Muscle of leg (tissue), 11 donors: Measurements from ENCODE around the gene ARAP1. TPM values are rescaled to one million over a fixed set of nuclear protein-coding genes. Genes with fewer than 3 reads are reported as not detected.
A peak's percentile ranks its signal among the peaks of the same experiment; 100 is the strongest.

ENCODE experiments used
- DNase-seq: peaks from one replicate; pipeline ENCODE4 v3.0.0; 2013
- H3K27ac ChIP-seq: one replicate; pipeline ENCODE4 v1.5.1; 2013; ENCODE audit warnings: mild to moderate bottlenecking, low read length, control low read depth
- H3K27me3 ChIP-seq: one replicate; pipeline ENCODE4 v1.6.1; 2013; ENCODE audit warnings: low read length; ENCODE audit not compliant: control insufficient read depth, insufficient read depth
- H3K36me3 ChIP-seq: one replicate; pipeline ENCODE4 v1.6.1; 2013; ENCODE audit warnings: low read length; ENCODE audit not compliant: control insufficient read depth, insufficient read depth
- H3K4me1 ChIP-seq: one replicate; pipeline ENCODE4 v1.6.1; 2013; ENCODE audit warnings: low read length; ENCODE audit not compliant: control insufficient read depth, insufficient read depth
- H3K4me3 ChIP-seq: one replicate; pipeline ENCODE4 v1.5.1; 2013; ENCODE audit warnings: low read length, control low read depth
- H3K9me3 ChIP-seq: replicated peaks from 2 replicates; pipeline ENCODE4 v1.6.1; 2013; ENCODE audit warnings: low read depth, low read length; ENCODE audit not compliant: control insufficient read depth
- WGBS: methylation state at CpG from one replicate; pipeline ENCODE4 v1.1.5; 2013; ENCODE audit warnings: missing lambda C conversion rate; ENCODE audit not compliant: insufficient coverage; 5-methylcytosine and 5-hydroxymethylcytosine counted together
- polyA plus RNA-seq, 8 donors: library from polyadenylated mRNA; unstranded; fragments of 120-200 nt; gene quantifications; one replicate each; pipeline versions ENCODE4 v1.2.1 to v1.2.3, GENCODE V29; 2013; ENCODE audit warnings: inconsistent platforms in 1 of 8, low replicate concordance in 1 of 8; ENCODE audit not compliant: insufficient read length in 8 of 8, insufficient read depth in 1 of 8
- total RNA-seq: library from RNA; stranded (reverse); fragments of 120-200 nt; gene quantifications from one replicate; pipeline ENCODE4 v1.2.4, GENCODE V29; 2013

ARAP1 gene
- total and polyA plus RNA-seq, 9 donors: 56.1 to 75.1 (median 62.8) TPM

GRCh38 chr11:72705442-72706365, 46.5 kb downstream of the ARAP1 start:
- no peak for DNase-seq
- Histone ChIP-seq H3K4me1 (peaks cover 42% of the 10 kb centered on the region), H3K9me3 (no peaks in the 10 kb centered on the region), H3K27ac (no peak overlapping the region), H3K4me3 (no peak overlapping the region), H3K36me3 (peaks cover 72% of the 10 kb centered on the region), H3K27me3 (no peaks in the 10 kb centered on the region)
- 54% methylated on average over 4 of the region's 12 CpGs for WGBS

- no peak for DNase-seq
- H3K27me3 ChIP-seq: no peaks in the 10 kb centered on the region
- WGBS: 30% methylated on average over 2 of the region's 4 CpGs
- H3K4me1 ChIP-seq: peaks cover 42% of the 10 kb centered on the region
- H3K27ac ChIP-seq: no peak overlapping the region
- peaks cover 71% of the 10 kb centered on the region for H3K36me3 ChIP-seq
- H3K4me3 ChIP-seq: no peak overlapping the region
- H3K9me3 ChIP-seq: no peaks in the 10 kb centered on the region
These were observed 47.4 kb downstream of the ARAP1 start for GRCh38 chr11:72704783-72705265.

- peak overlapping the region; percentile 64 for H3K27ac ChIP-seq
- H3K4me1 ChIP-seq: peaks cover 42% of the 10 kb centered on the region
- WGBS: 33% methylated on average over 13 of the region's 13 CpGs
- no peaks in the 10 kb centered on the region for H3K9me3 ChIP-seq
- no peaks in the 10 kb centered on the region for H3K27me3 ChIP-seq
- H3K36me3 ChIP-seq: peaks cover 71% of the 10 kb centered on the region
- DNase-seq: peak; percentile 34
- no peak overlapping the region for H3K4me3 ChIP-seq
These were observed 48.0 kb downstream of the ARAP1 start for GRCh38 chr11:72704028-72704782.

GRCh38 chr11:72703267-72704008, 48.8 kb downstream of the ARAP1 start:
- Histone ChIP-seq H3K4me3 (peak overlapping the region; percentile 48), H3K9me3 (no peaks in the 10 kb centered on the region), H3K27me3 (no peaks in the 10 kb centered on the region), H3K4me1 (peaks cover 42% of the 10 kb centered on the region), H3K27ac (peak overlapping the region; percentile 78), H3K36me3 (peaks cover 72% of the 10 kb centered on the region)
- WGBS: 13% methylated on average over 2 of the region's 11 CpGs
- peak; percentile 96 for DNase-seq

GRCh38 chr11:72702577-72703241, 49.5 kb downstream of the ARAP1 start:
- no peaks in the 10 kb centered on the region for H3K27me3 ChIP-seq
- H3K36me3 ChIP-seq: peaks cover 72% of the 10 kb centered on the region
- H3K9me3 ChIP-seq: no peaks in the 10 kb centered on the region
- peaks cover 42% of the 10 kb centered on the region for H3K4me1 ChIP-seq
- 10% methylated on average over 14 of the region's 15 CpGs for whole genome bisulfite sequencing
- peak; percentile 41 for DNase-seq
- peak overlapping the region; percentile 78 for H3K27ac ChIP-seq
- H3K4me3 ChIP-seq: peak overlapping the region; percentile 48

GRCh38 chr11:72702096-72702495, 50.1 kb downstream of the ARAP1 start:
- H3K27me3 ChIP-seq: no peaks in the 10 kb centered on the region
- H3K9me3 ChIP-seq: no peaks in the 10 kb centered on the region
- 38% methylated on average over 7 of the region's 7 CpGs for WGBS
- peak overlapping the region; percentile 78 for H3K27ac ChIP-seq
- peaks cover 45% of the 10 kb centered on the region for H3K4me1 ChIP-seq
- peak overlapping the region; percentile 48 for H3K4me3 ChIP-seq
- H3K36me3 ChIP-seq: peaks cover 72% of the 10 kb centered on the region
- DNase-seq: peak; percentile 46

GRCh38 chr11:72701466-72701865, 50.7 kb downstream of the ARAP1 start:
- no peak for DNase-seq
- peaks cover 71% of the 10 kb centered on the region for H3K36me3 ChIP-seq
- WGBS: 76% methylated on average over 10 of the region's 10 CpGs
- H3K27me3 ChIP-seq: no peaks in the 10 kb centered on the region
- H3K9me3 ChIP-seq: no peaks in the 10 kb centered on the region
- no peak overlapping the region for H3K27ac ChIP-seq
- H3K4me1 ChIP-seq: peaks cover 45% of the 10 kb centered on the region
- no peak overlapping the region for H3K4me3 ChIP-seq

- DNase-seq: no peak
- 89% methylated on average over 2 of the region's 3 CpGs for WGBS
- Histone ChIP-seq H3K9me3 (no peaks in the 10 kb centered on the region), H3K27me3 (no peaks in the 10 kb centered on the region), H3K4me1 (peaks cover 40% of the 10 kb centered on the region), H3K4me3 (no peak overlapping the region), H3K36me3 (peaks cover 73% of the 10 kb centered on the region), H3K27ac (no peak overlapping the region)
These were observed 52.1 kb downstream of the ARAP1 start for GRCh38 chr11:72700146-72700545.

GRCh38 chr11:72697814-72698213, 54.4 kb downstream of the ARAP1 start:
- Histone ChIP-seq H3K36me3 (peaks cover 96% of the 10 kb centered on the region), H3K27ac (no peak overlapping the region)
- 76% methylated on average over 16 of the region's 16 CpGs for WGBS

More at GRCh38 chr11:72697814-72698213, 54.4 kb downstream of the ARAP1 start:
- no peak for DNase-seq
- Histone ChIP-seq H3K9me3 (no peaks in the 10 kb centered on the region), H3K4me3 (no peak overlapping the region), H3K27me3 (no peaks in the 10 kb centered on the region), H3K4me1 (peaks cover 18% of the 10 kb centered on the region)
